ENCODE results near the gene POR. TPM values are rescaled to one million over a fixed set of nuclear protein-coding genes. Genes with fewer than 3 reads are reported as not detected.

The POR gene
- total RNA-seq, 1 donor: 50.4 TPM

DNA sequence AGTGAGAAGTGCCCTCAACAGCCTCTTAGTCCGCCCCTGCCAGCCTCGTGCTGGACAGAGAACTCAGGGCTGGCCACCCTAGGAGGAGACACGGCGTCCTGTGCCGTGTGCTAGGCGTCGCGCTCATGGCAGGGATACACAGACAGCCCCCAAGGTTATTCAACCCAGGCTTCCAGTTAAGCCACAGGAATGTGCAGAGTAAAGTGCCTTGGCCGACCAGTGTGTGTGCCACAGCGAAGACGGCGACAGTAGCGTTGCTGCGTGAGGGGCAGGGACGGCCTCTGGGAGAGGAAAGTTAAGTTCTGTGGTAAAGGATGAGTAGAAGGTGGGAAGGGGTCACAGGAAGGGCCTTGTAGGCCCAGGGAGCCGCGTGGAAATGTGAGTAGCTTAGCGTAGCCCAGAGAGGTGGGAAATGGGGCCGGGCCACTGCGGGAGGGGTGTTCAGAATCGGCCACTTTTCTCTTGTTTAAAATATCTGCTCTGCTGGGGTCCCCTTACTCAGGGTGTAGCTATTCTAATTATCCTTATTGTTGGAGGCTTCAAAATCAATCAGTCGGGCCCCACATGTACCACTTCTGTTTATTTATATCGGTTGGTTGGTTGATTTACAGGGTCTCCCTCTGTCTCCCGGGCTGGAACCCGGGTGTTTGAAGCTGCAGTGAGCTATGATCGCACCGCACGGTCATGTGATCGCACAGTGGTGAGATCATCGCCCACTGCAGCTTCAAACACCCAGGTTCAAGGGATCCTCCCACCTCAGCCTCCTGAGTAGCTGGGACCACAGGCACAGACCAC lies 54.9 kb downstream of the POR start:
- no peak for DNase-seq (ENCODE audit: low read depth in 2 of 3, low spot score in 2 of 3)

DNA sequence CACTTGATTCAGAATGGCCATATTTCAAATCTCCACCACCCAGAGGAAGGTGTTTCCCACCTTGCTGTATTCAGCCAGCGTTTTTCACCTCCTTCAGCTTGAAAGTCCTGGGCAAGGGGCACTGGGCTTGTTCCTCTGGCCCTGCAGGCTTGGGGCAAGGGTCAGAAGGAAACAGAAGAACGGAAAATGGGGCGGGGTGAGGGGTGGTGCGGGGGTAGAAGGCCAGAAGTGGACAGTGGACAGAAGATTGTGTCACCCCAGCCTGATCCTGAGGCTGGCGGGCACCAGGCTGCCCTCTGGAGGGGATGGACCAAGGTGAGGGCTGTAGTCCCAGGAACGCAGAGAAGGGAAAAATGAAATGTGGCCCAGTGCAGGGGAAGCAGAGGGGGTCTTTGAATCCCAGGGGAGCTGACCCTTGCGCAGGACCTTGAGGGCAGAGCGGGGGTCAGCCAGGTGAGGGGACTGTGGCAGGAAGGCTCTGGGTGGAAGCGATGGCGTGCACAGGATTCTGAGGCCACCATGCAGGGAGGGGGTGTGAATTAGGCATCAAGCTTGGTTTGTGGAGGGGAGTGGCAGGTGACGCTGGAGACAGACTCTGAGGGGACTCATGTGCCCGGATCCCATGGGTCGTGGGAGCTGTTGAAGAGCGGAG lies 56.5 kb downstream of the POR start:
- no peak for DNase-seq (ENCODE audit: low read depth in 2 of 3, low spot score in 2 of 3)

DNA sequence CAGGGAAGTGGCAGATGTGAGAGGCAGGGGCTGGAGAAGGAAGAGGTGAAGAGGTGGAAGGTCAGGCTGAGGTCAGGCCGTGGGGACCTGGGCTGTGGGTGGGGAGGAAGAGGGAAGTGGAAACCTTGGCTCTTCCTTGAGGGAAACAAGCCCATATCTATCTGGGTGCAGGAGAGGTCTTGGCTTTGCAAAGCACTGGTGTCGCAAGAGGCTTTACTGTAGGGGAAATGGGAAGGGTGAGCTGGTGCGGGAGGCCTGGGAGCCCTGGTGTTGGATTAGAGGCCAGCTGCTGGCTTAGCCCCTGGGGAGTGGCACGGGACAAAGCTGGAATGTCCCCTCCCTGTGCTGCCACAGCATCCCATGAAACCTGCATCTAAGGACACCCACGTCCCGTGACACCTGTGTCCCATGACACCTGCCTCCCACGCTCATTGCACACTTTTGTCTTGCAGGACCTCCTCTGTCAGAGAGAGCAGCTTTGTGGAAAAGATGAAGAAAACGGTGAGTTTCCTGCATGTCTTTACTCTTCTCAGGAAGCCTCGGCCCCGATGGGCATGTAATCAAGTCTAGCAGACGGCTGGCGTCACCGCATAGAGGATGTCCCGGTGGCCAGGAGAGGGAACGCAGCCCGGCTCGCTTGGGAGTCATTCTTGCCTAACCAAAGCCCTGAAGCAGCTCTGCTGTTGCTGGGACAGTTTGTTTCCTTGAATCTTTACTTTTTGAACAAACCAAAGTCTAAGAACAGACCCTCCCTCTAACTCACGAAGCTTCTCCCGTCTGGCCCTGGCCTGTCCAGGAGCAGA lies 57.2 kb downstream of the POR start:
- peak in 1 of 3 donors; percentile 10 for DNase-seq (ENCODE audit: low read depth in 2 of 3, low spot score in 2 of 3)

DNA sequence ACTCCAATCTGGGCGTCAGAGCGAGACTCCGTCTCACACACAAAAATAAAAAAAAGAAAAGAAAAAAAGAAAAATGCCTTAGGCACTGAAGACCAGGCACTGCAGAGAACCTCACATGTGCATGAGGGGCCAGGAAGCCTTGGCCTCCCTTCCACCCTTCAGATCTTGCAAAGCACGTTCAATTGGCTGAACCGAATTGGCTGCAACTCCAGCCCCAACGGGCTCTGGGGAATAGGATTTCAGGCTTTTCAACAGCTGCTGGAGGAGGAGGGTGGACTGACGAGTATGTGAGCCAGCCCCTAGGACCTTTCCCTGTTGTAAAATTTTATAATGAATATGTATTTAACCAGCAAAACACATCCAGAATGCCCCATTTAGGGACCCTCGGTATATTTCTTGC lies 62.8 kb downstream of the POR start:
- no peak for DNase-seq (ENCODE audit: low read depth in 2 of 3, low spot score in 2 of 3)

DNA sequence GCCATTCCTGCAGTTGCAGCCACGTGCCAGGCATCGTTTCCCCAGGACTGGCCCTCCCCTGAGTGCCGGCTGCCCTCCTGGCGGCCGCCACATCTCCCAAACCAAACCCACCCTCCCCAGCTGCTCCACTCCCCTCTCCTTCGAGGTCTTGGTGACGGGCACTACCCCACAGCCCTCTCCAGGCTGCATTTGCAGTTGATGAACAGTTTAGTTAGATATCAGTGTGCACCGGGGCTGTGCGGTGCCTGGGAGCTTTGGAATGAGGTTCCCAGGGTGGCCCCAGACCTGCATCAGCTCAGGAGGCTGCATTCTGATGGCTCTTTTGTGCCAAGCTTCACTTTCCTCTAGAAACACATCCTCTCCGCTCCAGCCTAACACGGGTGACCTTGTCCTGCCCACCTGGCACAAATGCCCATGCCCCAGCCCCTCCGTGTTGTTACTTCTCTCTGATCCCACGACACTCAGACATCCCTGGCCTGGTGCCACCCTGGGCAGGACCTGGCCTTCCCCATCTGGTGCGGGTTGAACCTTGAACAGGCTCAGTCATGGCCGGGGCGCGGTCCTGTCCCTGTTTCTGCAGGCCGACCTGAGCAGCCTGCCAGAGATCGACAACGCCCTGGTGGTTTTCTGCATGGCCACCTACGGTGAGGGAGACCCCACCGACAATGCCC lies 64.9 kb downstream of the POR start:
- no peak for DNase-seq (ENCODE audit: low read depth in 2 of 3, low spot score in 2 of 3)

DNA sequence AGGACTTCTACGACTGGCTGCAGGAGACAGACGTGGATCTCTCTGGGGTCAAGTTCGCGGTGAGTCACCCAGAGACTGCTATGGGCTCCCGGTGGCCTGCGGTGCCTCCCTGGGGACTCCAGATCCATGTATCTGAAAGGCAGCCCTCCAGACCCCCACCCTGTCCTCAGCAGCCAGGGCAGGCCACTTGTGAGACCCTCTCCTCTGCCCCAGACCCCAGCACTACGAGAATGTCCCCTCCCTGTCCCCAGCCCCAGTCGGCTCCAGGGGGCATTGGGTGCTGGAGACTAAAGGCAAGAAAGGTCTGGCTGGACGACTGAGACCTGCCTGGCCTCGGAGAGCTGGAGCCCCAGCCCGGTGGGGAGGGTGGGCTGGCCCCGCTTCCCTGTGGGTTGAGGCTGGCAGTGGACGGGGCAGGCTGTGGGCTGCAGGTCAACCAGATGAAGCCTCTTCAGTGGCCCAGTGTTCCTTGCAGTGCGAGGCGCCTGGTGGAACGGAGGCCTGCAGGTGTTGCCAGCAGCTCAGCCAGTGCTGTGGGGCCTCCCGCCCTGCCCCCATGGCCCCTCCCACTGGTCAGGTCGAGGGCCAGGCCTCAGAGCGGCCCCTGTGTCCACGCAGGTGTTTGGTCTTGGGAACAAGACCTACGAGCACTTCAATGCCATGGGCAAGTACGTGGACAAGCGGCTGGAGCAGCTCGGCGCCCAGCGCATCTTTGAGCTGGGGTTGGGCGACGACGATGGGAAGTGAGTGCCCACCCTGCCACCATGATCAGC lies 65.7 kb downstream of the POR start:
- no peak for DNase-seq (ENCODE audit: low read depth in 2 of 3, low spot score in 2 of 3)

DNA sequence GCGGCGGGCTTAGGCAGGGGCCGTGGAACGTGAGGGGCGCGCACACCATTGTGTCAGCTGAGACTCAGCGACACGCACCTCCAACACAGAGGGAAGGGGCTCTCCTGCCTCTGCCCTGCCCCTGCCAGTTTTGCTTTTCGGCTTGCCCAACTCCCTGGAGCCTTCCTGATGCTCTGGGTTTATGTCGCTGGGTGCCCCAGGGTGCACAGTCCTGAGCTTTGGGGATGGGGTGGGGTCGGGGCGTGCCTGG lies 66.2 kb downstream of the POR start:
- DNase-seq (ENCODE audit: low read depth in 2 of 3, low spot score in 2 of 3): no peak

DNA sequence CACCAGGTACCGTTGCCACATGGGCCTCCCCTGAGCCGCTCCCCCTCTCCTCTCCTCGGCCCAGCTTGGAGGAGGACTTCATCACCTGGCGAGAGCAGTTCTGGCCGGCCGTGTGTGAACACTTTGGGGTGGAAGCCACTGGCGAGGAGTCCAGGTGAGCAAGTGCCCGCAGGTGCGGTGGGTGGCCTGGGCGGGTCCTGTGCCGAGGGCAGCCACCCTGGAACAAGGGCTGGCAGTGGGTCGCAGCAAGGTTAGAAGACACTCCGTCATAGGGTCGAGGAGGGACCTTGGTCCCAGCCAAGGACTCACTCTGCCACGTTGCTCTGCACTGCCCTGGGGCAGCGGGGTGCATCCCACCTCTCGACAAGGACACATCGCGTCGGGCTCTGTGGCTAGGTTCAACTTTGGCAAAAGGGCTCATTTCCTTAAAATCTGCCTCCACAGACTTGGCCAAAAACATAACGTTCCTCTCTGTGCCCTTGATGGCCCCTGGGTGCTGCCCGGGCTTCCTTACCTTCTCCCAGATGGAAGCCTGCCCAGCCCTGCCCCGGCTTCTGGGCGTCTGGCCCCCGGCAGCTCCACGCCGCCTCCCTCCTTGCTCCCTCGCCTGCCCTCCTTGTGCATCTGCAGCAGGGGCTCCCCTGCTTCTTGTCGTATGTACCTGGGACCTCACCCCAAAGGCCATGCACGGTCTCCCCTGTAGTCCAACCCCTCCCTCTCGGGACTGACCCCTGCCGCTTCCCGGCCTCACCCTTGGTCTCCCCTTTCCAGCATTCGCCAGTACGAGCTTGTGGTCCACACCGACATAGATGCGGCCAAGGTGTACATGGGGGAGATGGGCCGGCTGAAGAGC lies 66.7 kb downstream of the POR start:
- no peak for DNase-seq (ENCODE audit: low read depth in 2 of 3, low spot score in 2 of 3)

DNA sequence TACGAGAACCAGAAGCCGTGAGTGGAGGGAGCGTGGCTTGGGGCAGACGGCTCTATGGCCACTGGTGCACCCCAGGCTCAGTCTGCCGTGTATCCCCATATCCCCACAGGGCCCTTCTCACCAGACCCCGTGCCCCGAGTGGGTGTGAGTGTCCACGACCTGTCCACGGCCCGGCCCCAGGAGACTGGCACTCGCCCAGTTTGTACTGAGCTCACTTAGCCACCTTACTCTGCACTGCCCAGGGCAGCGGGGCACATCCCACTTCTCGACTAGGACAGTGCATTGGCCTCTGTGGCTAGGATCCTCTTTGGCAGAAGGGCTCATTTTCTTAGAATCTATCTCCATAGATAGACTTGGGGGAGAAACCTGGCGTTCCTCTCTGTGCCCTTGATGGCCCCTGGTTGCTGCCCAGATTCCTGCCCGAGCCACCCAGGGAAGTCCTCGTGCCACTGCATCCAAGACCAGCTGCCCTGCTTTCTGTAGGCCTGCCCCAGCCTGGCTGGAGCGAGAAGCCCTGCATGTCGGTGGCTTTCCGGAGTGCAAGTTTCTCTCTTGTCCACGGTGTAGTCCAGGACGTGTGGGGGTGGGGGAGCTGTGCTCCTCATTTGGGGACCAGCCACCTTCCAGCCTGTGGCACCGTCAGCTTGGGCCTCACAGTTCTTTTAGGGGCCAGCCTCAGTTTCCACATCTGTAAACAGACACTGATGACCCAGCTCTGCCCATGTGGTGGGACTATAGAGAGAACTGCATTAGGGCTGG lies 67.5 kb downstream of the POR start:
- no peak for DNase-seq (ENCODE audit: low read depth in 2 of 3, low spot score in 2 of 3)

DNA sequence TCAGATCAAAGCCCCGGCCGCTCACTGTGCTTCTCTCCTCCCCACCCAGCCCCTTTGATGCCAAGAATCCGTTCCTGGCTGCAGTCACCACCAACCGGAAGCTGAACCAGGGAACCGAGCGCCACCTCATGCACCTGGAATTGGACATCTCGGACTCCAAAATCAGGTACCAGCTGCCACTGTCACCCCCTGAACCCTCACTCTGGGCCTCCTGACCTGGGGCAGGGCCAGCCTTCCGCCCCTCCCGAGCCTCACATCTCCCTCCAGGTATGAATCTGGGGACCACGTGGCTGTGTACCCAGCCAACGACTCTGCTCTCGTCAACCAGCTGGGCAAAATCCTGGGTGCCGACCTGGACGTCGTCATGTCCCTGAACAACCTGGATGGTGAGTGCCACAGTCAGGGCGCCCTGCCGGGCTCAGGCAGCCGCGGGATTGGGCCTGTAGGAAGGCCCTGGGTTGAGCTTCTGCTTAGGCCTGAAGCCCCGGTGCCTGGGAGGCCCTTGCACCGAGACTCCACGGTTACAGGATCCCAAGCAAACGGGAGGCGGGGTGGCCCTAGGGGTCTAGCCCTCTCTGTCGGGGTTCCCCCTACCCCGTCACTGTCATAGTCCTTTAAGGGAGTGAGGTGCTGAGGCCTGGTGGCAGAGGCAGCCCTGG lies 68.6 kb downstream of the POR start:
- no peak for DNase-seq (ENCODE audit: low read depth in 2 of 3, low spot score in 2 of 3)

DNA sequence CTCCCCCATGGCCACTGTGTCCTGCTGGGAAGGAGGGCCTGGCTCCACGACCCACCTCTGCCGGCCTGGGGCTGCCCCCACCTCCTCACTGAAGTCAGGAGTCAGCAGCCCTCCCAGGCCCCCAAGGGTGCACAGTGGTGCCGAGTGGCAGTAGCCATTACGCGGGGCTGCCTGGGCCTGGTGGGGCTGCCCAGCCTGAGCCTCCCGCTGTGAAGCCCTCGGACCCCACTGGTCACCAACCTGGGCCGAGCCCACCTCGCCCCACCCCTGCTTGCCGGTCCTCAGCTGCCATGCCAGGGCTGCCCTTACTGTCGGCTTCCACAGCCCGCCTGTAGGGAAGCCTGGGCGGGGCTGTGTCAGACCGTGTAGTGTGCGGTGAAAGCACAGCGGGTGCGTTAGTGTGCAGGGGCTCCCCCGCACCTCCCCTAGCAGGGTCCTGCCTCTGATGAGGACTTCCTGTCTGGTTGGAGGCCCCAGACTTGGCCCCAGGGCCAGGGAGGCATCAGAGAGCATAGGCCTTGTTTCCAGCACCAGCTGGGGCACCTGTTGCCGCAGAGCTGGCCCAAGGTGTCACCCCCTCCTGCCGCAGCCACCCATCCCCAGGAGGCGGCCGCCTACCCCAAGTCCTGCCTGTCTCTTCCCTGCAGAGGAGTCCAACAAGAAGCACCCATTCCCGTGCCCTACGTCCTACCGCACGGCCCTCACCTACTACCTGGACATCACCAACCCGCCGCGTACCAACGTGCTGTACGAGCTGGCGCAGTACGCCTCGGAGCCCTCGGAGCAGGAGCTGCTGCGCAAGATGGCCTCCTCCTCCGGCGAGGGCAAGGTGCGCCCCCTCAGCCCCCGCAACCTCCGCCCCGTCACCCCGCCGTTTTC lies 69.4 kb downstream of the POR start:
- no peak for DNase-seq (ENCODE audit: low read depth in 2 of 3, low spot score in 2 of 3)

DNA sequence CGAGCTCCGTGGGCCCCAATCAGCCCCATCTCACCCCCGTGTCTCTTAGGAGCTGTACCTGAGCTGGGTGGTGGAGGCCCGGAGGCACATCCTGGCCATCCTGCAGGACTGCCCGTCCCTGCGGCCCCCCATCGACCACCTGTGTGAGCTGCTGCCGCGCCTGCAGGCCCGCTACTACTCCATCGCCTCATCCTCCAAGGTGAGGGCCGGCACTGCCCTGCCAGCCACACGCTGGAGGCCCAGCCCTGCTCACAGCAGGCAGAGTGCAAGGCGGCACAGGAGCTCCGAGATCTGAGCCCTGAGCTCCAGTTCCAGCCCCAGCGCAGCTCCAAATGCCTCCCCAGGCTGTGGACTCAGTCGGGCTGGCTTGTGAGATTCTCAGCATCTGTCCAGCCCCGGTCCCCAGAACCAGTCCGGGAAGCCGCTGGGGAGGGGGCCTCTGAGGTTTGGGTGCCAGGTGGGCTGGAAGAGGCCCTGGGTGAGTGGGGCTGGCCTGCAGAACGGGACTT lies 70.1 kb downstream of the POR start:
- no peak for DNase-seq (ENCODE audit: low read depth in 2 of 3, low spot score in 2 of 3)

DNA sequence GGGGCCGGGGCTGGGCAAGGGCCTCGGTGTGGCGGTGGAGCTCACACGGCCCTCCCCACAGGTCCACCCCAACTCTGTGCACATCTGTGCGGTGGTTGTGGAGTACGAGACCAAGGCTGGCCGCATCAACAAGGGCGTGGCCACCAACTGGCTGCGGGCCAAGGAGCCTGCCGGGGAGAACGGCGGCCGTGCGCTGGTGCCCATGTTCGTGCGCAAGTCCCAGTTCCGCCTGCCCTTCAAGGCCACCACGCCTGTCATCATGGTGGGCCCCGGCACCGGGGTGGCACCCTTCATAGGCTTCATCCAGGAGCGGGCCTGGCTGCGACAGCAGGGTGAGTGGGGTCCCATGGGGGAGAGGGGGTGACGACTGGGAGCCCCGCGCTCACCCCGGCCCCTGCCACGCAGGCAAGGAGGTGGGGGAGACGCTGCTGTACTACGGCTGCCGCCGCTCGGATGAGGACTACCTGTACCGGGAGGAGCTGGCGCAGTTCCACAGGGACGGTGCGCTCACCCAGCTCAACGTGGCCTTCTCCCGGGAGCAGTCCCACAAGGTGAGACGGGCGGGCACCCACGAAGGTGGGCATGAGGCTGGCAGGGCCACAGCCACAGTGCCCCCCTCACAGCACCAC lies 70.7 kb downstream of the POR start:
- no peak for DNase-seq (ENCODE audit: low read depth in 2 of 3, low spot score in 2 of 3)

DNA sequence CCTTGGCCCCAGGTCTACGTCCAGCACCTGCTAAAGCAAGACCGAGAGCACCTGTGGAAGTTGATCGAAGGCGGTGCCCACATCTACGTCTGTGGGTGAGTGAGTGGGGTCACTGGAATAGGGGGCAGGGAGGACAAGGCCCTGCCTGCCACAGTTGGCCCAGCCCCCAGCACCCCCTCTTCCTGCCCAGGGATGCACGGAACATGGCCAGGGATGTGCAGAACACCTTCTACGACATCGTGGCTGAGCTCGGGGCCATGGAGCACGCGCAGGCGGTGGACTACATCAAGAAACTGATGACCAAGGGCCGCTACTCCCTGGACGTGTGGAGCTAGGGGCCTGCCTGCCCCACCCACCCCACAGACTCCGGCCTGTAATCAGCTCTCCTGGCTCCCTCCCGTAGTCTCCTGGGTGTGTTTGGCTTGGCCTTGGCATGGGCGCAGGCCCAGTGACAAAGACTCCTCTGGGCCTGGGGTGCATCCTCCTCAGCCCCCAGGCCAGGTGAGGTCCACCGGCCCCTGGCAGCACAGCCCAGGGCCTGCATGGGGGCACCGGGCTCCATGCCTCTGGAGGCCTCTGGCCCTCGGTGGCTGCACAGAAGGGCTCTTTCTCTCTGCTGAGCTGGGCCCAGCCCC lies 71.3 kb downstream of the POR start:
- DNase-seq (ENCODE audit: low read depth in 2 of 3, low spot score in 2 of 3): no peak

DNA sequence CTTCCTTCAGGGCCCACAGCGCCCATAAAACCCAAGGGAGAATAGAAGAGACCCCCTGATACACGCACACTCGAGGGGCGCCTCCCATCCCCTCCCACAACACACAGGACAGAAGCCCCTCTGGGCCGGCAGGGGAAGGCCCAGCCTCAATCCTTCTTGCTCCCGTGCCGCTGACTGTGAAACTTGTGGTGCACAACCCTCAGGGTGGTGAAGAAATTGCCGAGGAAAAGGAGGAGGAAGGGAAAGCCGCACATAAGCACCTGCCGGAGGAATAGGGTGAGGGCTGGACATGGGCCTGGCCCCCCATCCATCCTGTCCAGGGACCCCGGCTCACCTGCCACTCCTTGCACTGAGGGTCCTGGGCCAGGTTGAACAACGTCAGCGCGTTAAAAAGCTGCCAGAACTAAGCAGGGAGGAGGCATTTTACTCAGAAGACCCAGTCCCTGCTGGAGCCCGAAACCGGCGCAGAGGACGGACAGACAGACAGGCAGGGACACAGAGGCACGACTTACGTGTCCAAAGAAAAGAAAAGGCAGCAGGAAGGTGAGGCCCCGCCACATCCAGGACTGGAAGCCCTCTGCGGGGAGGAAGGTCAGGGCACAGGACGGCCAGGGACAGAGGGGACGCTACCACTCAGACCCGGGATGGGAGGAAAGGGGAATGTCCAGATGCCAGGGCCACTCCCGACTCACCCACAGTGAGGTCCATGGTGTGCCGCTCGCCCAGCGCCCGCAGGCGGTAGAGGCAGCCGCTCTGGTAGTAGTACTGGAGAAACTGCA lies 72.3 kb downstream of the POR start:
- no peak for DNase-seq (ENCODE audit: low read depth in 2 of 3, low spot score in 2 of 3)
